HG02870 (cell line): ENCODE data around the gene ABCA9.
"Not testable (repeated sequence)": the region's sequence is repeated elsewhere in the genome, so short reads cannot be mapped to it uniquely, and the experiment has no call there.

Experiments used
- ATAC-seq: cut with Tn5 transposase; IDR thresholded peaks from one replicate; pipeline ENCODE4 v1.9.1; 2021; ENCODE audit warnings: mild to moderate bottlenecking, moderate library complexity; ENCODE audit not compliant: unreplicated experiment

The ABCA9 gene

DNA sequence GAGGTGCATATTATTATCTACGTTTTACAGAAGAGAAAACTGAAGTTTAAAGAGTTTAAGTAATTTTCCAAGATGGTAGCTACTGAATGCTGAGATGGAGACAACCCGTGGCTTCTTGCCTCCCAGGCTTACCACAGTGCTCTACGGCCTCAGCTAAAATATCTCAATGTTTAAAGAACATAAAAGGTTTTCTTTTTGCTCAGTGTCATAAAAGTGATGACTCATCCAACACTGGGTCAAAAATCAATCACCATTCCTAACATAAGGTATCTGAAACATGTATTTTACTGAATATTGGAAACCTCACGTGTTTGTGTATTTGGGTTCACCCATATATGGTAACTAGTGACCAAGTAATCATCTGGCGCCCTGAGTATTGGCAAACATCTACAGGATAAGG, 18.4 kb downstream of the ABCA9 start:
- no peak for ATAC-seq

DNA sequence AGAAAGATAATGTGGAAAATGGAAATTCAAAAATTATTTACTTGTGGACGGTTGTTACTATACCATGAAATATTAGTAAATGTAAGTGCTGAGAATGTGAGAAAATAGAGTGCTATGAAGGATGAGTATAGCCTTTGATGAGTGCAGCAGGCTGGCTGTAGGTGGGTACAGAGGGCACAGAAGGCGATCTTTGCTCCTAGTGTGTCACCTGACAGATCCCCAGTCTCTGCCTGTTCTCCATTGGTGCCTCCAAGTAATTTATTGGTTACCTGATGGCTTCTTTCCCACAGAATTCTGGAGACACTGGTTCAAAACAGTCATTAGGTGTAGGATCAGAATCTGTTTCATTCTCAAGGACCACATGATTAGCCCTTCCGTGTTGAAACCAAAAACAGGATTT, 28.9 kb downstream of the ABCA9 start:
- no peak for ATAC-seq

GRCh38 chr17:69030169-69030568, 30.6 kb downstream of the ABCA9 start:
- ATAC-seq, result no peak

GRCh38 chr17:69018687-69019086, 42.0 kb downstream of the ABCA9 start:
- no peak for ATAC-seq

- no peak for ATAC-seq
These were observed 42.6 kb downstream of the ABCA9 start for GRCh38 chr17:69018022-69018615.

- ATAC-seq, result no peak
These were observed 45.1 kb downstream of the ABCA9 start for GRCh38 chr17:69015631-69016030.

- ATAC-seq, result no peak
These were observed 47.6 kb downstream of the ABCA9 start for GRCh38 chr17:69012895-69013805.

- no peak for ATAC-seq
These were observed 50.8 kb downstream of the ABCA9 start for GRCh38 chr17:69009930-69010329.

GRCh38 chr17:69004759-69005158, 56.0 kb downstream of the ABCA9 start:
- not testable (repeated sequence) for ATAC-seq

DNA sequence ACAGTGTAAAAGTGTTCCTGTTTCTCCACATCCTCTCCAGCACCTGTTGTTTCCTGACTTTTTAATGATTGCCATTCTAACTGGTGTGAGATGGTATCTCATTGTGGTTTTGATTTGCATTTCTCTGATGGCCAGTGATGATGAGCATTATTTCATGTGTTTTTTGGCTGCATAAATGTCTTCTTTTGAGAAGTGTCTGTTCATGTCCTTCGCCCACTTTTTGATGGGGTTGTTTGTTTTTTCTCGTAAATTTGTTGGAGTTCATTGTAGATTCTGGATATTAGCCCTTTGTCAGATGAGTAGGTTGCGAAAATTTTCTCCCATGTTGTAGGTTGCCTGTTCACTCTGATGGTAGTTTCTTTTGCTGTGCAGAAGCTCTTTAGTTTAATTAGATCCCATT, 61.0 kb downstream of the ABCA9 start:
- ATAC-seq, result not testable (repeated sequence)

GRCh38 chr17:68993112-68993511, 67.6 kb downstream of the ABCA9 start:
- no peak for ATAC-seq

DNA sequence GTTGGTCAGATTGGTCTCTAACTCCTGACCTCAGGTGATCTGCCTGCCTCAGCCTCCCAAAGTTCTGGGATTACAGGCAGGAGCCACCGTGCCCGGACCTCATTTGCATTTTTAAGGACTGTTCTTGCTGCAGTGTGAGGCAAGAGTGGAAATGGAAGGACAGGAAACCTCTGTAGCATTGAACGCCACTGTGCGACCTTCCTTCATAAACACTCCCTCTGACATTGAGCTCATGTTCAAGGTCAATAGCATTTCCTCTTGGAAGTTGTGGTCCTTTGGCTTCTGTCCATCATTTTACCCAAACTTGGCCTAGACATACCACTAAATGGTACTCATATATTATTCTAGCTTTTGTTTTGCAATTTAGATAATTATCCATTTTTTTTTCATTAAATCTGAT, 72.8 kb downstream of the ABCA9 start:
- ATAC-seq, result no peak

GRCh38 chr17:68981288-68981687, 79.4 kb downstream of the ABCA9 start:
- no peak for ATAC-seq

DNA sequence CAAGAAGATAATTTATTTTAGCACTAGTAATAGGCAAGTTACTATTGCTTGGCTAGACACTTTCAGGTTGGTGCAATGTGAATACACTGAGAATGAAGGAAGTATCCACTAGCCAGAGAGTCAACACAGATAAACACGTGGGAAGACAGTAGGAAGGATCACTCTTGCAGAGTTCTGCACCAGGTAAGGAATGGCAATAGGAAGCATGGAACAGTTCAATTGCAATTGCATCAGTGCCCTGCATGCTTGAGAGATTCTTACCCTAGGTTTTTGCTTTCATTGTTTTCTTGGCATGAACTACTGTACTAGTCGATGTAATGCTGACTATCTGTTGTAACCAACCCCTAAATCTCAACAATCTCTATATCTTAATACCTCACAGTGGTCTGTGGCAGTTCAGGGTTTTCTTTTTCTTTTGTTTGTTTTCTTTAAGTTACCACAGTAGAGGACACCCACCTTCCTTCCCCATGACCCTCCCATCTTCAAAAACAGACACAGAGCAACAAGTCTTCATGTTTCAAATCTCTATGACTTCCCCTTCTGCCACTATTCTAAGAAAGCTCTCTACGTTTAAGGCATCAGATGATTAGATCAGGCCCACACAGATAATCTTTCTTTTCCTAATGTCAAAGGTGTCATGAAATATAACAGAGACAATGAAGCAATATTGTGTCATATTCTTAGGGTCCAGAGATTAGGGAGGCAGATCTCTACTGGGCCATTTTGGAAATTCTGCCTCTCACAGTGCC, 87.5 kb downstream of the ABCA9 start:
- no peak for ATAC-seq

DNA sequence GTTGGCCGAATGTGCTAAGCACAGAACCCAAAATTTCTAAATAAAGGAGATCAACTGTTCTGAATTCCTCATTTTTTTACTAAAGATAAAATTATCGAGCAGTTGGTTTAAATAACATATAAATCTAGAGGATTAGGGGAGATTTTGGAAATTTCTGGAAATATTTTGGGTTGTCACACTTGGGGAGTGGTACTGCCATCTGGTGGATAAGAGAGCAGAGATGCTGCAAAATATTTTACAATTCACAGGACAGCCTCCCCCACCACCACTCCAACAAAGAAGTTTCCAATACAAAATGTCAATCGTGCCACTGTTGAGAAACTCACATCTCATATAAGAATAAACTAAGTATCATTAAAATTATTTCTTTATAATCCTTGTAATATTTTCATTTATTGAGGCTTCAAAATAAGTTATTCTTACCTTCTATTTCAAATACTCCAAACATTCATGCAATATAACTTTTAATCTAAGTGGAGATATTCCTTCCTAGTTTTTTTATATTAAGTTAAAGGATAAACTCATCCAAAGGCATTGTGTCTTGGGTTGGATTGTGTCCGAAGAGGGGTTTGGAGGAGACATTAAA, 88.5 kb downstream of the ABCA9 start:
- ATAC-seq, result no peak

GRCh38 chr17:68969101-68969500, 91.6 kb downstream of the ABCA9 start:
- ATAC-seq, result no peak

DNA sequence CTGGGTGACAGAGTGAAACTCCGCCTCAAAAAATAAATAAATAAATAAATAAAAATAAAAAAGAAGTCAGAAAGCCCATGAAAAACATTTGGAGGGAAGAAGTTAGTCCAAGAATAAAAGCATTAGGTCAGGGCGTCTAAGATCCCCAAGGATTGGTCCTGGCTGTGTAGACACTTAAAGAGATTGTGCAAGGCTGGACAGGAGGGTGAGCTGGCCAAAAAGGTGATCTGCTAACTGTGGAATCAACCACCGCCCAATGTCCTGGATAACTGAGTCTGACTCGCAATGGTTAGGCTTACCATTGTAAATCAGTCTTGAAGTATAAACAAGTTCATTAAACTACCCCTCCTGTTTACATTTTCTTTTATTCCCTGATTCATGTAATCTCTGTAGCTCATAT, 96.8 kb downstream of the ABCA9 start:
- no peak for ATAC-seq

DNA sequence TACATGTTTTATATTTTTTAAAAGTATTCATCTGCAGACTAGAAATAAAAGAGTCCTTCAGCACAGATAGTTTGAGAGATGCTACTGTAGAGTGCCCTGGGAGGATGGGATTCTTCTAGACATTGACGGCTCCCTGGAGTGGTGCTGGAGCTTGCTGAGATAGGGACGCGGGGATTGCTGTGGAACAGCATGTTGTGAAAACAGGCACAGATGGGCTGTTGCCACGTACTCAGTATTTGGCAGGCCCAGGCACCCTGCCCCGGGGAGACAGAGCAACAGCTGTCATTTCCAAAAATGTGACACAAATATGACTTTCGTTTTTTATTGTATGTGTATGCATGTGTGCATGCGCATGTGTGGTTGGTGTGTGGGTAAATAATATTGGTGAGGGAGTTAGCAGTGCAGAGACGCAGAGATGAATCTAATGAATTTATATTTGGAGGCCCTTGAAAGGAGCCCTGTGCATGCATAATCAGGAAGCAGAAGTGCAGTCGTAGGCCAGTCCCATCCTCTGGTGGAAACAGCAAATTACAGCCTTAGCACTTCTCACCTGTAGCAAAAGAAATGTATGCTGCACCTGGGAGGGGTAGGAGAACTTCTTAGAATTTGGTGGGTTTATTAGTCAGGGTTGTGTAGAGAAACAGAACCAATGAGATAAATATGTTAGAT, 99.4 kb downstream of the ABCA9 start:
- ATAC-seq, result no peak

- ATAC-seq, result not testable (repeated sequence)
These were observed 101.6 kb downstream of the ABCA9 start for GRCh38 chr17:68959117-68959516.

DNA sequence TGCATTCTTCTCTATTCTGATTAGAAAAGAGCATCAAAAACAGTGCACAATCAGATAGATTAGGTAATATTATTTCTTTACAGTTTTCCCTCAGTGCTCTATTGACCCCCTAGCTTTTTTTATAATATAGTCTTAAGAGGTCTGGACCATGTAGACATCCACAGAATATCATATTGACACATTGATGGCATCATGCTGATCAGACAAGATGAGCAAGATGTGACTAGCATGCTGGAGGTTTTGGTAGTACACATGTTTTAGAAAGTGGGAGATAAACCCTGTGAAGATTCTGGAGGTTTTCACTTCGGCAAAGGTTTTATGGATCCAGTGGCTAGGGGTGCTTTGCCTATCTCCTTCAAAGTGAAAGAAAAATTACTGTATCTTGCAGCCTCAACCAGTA, 102.8 kb downstream of the ABCA9 start:
- no peak for ATAC-seq
